Measurements from ENCODE around the gene RELN. TPM values are rescaled to one million over a fixed set of nuclear protein-coding genes. Genes with fewer than 3 reads are reported as not detected.

Gene RELN
- total RNA-seq, 1 donor from 2014 or later = 17.5 TPM

DNA sequence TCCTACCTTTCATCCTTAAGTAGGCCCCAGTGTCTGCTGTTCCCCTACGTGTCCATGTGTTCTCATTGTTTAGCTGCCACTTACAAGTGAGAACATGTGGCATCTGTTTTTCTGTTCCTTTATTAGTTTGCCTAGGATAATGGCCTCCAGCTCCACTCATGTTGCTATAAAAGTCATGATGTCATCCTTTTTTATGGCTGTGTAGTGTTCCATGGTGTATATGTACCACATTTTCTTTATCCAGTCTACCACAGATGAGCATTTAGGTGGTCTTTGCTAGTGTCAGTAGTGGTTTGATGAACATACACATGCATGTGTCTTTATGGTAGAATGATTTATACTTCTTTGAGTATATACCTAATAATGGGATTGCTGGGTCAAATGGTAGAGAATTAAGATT, 397.3 kb downstream of the RELN start:
- Mint-ChIP-seq H3K9me3 (no peaks in the 10 kb centered on the region), H3K27me3 (no peaks in the 10 kb centered on the region), H3K36me3 (no peaks in the 10 kb centered on the region), H3K27ac (no peak overlapping the region), H3K4me3 (no peak overlapping the region), H3K4me1 (ENCODE audit: unreplicated experiment) (no peaks in the 10 kb centered on the region)
- TF ChIP-seq, protein P1, sequence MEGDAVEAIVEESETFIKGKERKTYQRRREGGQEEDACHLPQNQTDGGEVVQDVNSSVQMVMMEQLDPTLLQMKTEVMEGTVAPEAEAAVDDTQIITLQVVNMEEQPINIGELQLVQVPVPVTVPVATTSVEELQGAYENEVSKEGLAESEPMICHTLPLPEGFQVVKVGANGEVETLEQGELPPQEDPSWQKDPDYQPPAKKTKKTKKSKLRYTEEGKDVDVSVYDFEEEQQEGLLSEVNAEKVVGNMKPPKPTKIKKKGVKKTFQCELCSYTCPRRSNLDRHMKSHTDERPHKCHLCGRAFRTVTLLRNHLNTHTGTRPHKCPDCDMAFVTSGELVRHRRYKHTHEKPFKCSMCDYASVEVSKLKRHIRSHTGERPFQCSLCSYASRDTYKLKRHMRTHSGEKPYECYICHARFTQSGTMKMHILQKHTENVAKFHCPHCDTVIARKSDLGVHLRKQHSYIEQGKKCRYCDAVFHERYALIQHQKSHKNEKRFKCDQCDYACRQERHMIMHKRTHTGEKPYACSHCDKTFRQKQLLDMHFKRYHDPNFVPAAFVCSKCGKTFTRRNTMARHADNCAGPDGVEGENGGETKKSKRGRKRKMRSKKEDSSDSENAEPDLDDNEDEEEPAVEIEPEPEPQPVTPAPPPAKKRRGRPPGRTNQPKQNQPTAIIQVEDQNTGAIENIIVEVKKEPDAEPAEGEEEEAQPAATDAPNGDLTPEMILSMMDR (conservative IDR thresholded peaks at IDR 0.05) = no peak
- DNase-seq (ENCODE audit: extremely low spot score, unreplicated experiment) = no peak

DNA sequence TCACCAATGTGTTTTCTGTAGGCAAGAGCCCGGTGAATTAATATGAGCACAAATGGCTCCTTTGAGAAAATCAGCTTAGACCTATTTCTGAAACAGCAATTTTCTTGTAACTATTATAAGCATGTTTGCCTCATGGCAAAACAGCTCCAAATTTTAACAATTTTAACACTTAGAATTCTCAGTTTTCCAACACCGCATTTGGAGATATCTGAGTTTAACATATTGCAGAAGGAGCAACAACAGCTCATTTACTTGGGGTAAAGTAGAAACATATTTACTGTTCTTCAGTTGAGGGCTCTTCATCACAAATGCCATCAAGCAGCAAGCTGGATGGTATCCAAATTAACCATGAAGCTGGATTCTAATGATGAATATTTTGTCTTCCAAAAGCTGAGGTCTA, 409.4 kb downstream of the RELN start:
- H3K4me3 Mint-ChIP-seq = no peak overlapping the region
- no peak overlapping the region for H3K27ac Mint-ChIP-seq
- H3K9me3 Mint-ChIP-seq = no peaks in the 10 kb centered on the region

DNA sequence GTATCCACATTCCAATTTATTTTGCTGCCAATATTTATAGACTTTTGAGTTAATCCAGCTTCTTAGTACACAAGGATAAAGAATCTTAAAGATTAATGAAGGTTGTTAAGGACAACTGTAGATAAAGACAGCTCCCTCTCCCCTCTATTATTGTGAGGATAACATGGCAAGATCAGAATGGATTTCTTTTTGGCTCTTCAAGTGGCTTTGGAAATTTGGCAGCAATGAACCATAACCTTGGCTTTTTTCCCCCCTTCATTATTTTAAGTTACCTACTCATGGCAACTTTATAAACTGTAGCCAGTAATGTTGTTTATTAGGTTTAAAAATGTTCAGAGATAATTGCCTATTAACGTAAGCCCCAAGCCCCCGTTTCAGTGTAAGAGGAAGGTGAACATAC, 412.4 kb downstream of the RELN start:
- H3K27me3 Mint-ChIP-seq = peaks cover 5% of the 10 kb centered on the region
- H3K9me3 Mint-ChIP-seq = no peaks in the 10 kb centered on the region
- TF ChIP-seq, protein P1 (conservative IDR thresholded peaks at IDR 0.05) = no peak
- no peak overlapping the region for H3K27ac Mint-ChIP-seq
- no peak overlapping the region for H3K4me3 Mint-ChIP-seq
- no peaks in the 10 kb centered on the region for H3K4me1 Mint-ChIP-seq (ENCODE audit: unreplicated experiment)
- DNase-seq (ENCODE audit: extremely low spot score, unreplicated experiment) = no peak
- H3K36me3 Mint-ChIP-seq = no peaks in the 10 kb centered on the region

More for the DNA sequence above, 409.4 kb downstream of the RELN start:
- TF ChIP-seq, protein P1 (conservative IDR thresholded peaks at IDR 0.05) = no peak
- peaks cover 5% of the 10 kb centered on the region for H3K27me3 Mint-ChIP-seq
- no peaks in the 10 kb centered on the region for H3K4me1 Mint-ChIP-seq (ENCODE audit: unreplicated experiment)
- H3K36me3 Mint-ChIP-seq = no peaks in the 10 kb centered on the region
- no peak for DNase-seq (ENCODE audit: extremely low spot score, unreplicated experiment)

DNA sequence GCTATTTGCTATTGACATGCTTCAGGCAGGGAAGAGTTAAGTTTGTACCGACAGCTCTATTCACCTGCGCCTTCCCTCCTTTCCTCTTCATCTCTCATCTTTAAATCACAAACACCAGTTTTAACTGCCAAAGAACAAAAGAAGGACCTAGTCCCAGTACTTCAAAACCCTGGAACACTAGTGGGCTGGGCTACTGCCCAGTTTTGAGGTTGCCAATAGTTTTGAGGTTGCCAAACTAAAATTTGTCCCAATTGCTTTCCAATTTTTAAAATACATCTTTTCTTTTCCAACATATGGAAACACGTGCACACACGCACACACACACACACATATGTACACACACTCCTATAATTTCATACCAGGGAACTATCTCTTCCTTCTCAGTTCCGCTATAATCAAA, 412.8 kb downstream of the RELN start:
- H3K36me3 Mint-ChIP-seq = no peaks in the 10 kb centered on the region
- TF ChIP-seq, protein P1 (conservative IDR thresholded peaks at IDR 0.05) = no peak
- H3K27ac Mint-ChIP-seq = no peak overlapping the region
- no peaks in the 10 kb centered on the region for H3K4me1 Mint-ChIP-seq (ENCODE audit: unreplicated experiment)
- no peak overlapping the region for H3K4me3 Mint-ChIP-seq
- H3K9me3 Mint-ChIP-seq = no peaks in the 10 kb centered on the region
- no peak for DNase-seq (ENCODE audit: extremely low spot score, unreplicated experiment)
- H3K27me3 Mint-ChIP-seq = peaks cover 5% of the 10 kb centered on the region

DNA sequence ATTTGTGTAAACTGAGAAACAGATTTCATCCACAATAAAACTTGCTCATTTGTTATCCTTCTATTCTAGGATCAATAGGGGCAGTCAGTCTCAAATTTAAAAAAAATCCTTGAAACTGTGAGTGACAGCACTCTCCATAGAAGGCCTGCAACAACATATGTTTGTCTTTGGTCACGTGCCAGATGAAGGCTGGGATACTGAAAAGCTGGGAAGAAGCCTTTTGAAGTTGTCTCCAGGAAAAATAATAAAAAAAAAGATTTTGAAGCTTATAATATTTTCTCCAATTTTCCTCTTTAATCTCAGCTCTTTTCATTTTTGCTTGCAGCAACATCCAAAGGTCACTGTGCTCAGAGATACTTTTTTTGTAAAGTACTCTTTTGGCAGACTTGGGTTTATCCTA, 414.9 kb downstream of the RELN start:
- Mint-ChIP-seq H3K27me3 (peaks cover 10% of the 10 kb centered on the region), H3K4me3 (no peak overlapping the region), H3K4me1 (ENCODE audit: unreplicated experiment) (no peaks in the 10 kb centered on the region), H3K27ac (no peak overlapping the region), H3K36me3 (no peaks in the 10 kb centered on the region), H3K9me3 (no peaks in the 10 kb centered on the region)
- TF ChIP-seq, protein P1 (conservative IDR thresholded peaks at IDR 0.05) = no peak
- no peak for DNase-seq (ENCODE audit: extremely low spot score, unreplicated experiment)

DNA sequence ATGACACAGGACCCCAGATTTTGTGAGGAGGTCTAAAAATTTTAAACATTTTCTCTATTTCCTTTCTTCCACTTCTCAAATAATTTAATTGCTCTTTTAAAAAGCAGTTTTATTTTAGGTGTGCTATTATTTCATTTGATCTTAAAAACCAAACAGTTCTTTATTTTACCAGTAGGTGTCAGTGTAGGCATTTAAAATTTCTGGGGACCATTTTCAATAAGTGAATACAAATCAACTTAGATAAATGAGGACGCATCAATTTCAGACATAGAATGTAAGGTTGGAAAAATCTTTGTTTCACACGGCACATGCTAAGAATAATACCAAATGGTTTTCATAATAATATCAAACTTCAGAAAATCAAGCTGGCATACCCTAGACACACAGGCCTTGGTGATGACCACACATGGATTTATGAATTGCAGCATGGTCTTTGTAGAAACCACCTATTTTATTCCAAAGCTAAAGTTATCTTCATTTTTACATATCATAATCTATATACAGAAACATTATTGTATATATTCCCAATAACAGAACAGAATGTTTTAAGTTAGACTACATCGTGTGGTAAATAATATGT, 415.9 kb downstream of the RELN start:
- H3K27ac Mint-ChIP-seq = no peak overlapping the region
- no peaks in the 10 kb centered on the region for H3K36me3 Mint-ChIP-seq
- peaks cover 13% of the 10 kb centered on the region for H3K27me3 Mint-ChIP-seq
- no peaks in the 10 kb centered on the region for H3K4me1 Mint-ChIP-seq (ENCODE audit: unreplicated experiment)
- H3K4me3 Mint-ChIP-seq = no peak overlapping the region
- H3K9me3 Mint-ChIP-seq = no peaks in the 10 kb centered on the region
- TF ChIP-seq, protein P1 (conservative IDR thresholded peaks at IDR 0.05) = peak; percentile 89
- no peak for DNase-seq (ENCODE audit: extremely low spot score, unreplicated experiment)

Measured in type B pancreatic cell (in vitro differentiated cells).